Measurements from ENCODE around the gene RERE. TPM values are rescaled to one million over a fixed set of nuclear protein-coding genes. Genes with fewer than 3 reads are reported as not detected.

RERE gene
- total RNA-seq, 1 experiment from 2014 or later: 161 TPM

DNA sequence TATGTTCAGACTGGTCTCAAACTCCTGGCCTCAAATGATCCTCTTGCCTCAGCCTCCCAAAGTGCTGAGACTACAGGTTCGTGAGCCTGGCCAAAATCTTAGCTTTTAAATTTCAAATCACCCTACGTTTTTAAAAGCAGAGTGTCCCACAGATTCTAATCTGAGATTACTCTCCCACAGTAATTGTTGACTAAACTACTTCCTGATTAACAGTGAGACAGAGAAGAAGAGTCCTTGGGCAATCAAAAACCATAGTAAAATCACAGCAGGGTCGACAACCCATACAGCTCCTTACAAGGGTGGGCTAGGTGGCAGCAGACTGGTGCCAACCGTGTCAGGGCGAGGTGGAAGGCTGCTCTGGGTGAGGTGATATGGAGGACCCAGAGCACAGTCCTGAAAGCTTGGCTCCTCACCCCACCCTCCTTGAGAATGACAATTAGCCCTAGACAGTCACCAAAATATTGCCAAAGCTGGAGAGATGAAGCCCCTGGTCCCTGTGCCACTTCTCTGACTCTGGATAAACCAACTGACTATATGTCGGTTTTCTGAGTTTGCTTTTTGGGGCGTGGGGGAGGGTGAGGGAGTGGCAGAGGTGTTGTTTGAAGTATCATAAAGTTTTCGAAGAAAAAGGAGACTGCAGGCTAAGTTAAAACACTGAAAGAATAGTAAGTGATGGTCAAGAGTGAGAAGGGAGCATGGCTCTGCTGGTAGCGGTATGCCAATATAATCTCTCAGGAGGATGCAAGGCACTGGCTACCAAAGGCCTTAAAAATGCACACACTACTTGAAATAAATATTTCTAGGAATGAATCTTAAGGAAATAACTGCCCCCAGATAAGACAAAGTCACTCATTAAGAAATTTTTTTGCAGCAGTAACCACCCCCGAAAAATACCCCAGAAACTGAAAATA, 412.7 kb downstream of the RERE start (continued):
- no peak for TF ChIP-seq FOXP4 (CRISPR knock-in tag; IDR thresholded peaks at IDR 0.05)
- TF ChIP-seq NFE2L1 (CRISPR knock-in tag; IDR thresholded peaks at IDR 0.05): no peak
- TF ChIP-seq GABPB1 (CRISPR knock-in tag; IDR thresholded peaks at IDR 0.05): no peak
- TF ChIP-seq ZNF232 (CRISPR knock-in tag; IDR thresholded peaks at IDR 0.05): no peak
- TF ChIP-seq, protein P1, sequence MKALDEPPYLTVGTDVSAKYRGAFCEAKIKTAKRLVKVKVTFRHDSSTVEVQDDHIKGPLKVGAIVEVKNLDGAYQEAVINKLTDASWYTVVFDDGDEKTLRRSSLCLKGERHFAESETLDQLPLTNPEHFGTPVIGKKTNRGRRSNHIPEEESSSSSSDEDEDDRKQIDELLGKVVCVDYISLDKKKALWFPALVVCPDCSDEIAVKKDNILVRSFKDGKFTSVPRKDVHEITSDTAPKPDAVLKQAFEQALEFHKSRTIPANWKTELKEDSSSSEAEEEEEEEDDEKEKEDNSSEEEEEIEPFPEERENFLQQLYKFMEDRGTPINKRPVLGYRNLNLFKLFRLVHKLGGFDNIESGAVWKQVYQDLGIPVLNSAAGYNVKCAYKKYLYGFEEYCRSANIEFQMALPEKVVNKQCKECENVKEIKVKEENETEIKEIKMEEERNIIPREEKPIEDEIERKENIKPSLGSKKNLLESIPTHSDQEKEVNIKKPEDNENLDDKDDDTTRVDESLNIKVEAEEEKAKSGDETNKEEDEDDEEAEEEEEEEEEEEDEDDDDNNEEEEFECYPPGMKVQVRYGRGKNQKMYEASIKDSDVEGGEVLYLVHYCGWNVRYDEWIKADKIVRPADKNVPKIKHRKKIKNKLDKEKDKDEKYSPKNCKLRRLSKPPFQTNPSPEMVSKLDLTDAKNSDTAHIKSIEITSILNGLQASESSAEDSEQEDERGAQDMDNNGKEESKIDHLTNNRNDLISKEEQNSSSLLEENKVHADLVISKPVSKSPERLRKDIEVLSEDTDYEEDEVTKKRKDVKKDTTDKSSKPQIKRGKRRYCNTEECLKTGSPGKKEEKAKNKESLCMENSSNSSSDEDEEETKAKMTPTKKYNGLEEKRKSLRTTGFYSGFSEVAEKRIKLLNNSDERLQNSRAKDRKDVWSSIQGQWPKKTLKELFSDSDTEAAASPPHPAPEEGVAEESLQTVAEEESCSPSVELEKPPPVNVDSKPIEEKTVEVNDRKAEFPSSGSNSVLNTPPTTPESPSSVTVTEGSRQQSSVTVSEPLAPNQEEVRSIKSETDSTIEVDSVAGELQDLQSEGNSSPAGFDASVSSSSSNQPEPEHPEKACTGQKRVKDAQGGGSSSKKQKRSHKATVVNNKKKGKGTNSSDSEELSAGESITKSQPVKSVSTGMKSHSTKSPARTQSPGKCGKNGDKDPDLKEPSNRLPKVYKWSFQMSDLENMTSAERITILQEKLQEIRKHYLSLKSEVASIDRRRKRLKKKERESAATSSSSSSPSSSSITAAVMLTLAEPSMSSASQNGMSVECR (CRISPR knock-in tag; IDR thresholded peaks at IDR 0.05; ENCODE audit: borderline replicate concordance): no peak
- no peak for TF ChIP-seq ZNF263 (CRISPR knock-in tag; IDR thresholded peaks at IDR 0.05; ENCODE audit: low read depth)
- TF ChIP-seq, protein P2, sequence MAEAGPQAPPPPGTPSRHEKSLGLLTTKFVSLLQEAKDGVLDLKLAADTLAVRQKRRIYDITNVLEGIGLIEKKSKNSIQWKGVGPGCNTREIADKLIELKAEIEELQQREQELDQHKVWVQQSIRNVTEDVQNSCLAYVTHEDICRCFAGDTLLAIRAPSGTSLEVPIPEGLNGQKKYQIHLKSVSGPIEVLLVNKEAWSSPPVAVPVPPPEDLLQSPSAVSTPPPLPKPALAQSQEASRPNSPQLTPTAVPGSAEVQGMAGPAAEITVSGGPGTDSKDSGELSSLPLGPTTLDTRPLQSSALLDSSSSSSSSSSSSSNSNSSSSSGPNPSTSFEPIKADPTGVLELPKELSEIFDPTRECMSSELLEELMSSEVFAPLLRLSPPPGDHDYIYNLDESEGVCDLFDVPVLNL (CRISPR knock-in tag; IDR thresholded peaks at IDR 0.05; ENCODE audit: borderline replicate concordance, low read depth): no peak

DNA sequence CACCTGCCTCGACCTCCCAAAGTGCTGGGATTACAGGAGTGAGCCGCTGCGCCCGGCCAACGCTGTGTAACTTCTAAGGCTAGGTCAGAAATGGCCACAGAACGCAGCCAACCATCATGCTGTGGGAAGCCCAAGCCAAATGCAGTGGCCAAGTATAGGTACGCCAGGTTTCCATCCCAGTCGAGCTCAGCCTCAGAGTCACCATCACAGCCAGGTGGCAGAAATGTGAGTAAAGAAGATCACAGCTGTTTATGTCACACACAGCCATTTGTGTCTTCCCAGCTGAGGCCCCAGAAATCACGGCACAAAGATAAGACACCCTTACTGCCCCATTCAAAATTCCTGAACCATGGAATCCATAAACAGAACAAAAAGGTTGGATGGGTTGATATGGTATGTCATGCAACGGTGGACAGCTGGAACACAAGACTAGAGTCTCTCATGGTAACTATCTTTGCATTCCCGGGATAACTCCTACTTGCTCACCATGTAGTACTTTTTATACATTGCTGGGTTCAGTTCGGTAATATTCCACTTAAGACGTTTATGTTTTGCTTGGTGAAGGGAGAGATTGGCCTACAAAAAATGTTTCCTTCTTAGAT, 415.2 kb downstream of the RERE start:
- Mint-ChIP-seq H3K9me3 (no peaks in the 10 kb centered on the region; the same call in 1 of the 2 replicates), H3K4me1 (peaks cover 40% of the 10 kb centered on the region), H3K27ac (peak overlapping the region; percentile 26), H3K27me3 (ENCODE audit: low read depth) (no peaks in the 10 kb centered on the region), H3K4me3 (no peak overlapping the region), H3K36me3 (peaks cover 20% of the 10 kb centered on the region)
- DNase-seq (ENCODE audit: low spot score) (no peak), ATAC-seq (no peak)
- ChIA-PET CTCF (interaction anchor here (1.3 to 1.7 kb wide), 2 partner anchors 29 to 42 kb away, joined by 3 to 4 read pairs; no protein-coding TSS in a partner anchor), POLR2A (no interaction called here)
- TF ChIP-seq ESRRA (CRISPR knock-in tag; IDR thresholded peaks at IDR 0.05; ENCODE audit: borderline replicate concordance): no peak
- TF ChIP-seq, protein P3, sequence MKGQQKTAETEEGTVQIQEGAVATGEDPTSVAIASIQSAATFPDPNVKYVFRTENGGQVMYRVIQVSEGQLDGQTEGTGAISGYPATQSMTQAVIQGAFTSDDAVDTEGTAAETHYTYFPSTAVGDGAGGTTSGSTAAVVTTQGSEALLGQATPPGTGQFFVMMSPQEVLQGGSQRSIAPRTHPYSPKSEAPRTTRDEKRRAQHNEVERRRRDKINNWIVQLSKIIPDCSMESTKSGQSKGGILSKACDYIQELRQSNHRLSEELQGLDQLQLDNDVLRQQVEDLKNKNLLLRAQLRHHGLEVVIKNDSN (CRISPR knock-in tag; IDR thresholded peaks at IDR 0.05): no peak
- no peak for TF ChIP-seq ZSCAN18 (CRISPR knock-in tag; IDR thresholded peaks at IDR 0.05)

- ChIA-PET POLR2A (no interaction called here), CTCF (interaction anchor here (2.0 to 4.0 kb wide), 2 partner anchors 10 to 16 kb away, joined by 7 to 24 read pairs; no protein-coding TSS in a partner anchor)
- Mint-ChIP-seq H3K27ac (no peak overlapping the region), H3K9me3 (no peaks in the 10 kb centered on the region), H3K27me3 (ENCODE audit: low read depth) (no peaks in the 10 kb centered on the region), H3K36me3 (peaks cover 8% of the 10 kb centered on the region; the same call in 1 of the 2 replicates), H3K4me1 (peaks cover 49% of the 10 kb centered on the region), H3K4me3 (no peak overlapping the region)
- DNase-seq (ENCODE audit: low spot score): no peak
- ATAC-seq: no peak
- TF ChIP-seq ZNF121 (CRISPR knock-in tag; IDR thresholded peaks at IDR 0.05): no peak
- no peak for TF ChIP-seq SMAD3 (CRISPR knock-in tag; IDR thresholded peaks at IDR 0.05; ENCODE audit: borderline replicate concordance)
- TF ChIP-seq, protein P4, sequence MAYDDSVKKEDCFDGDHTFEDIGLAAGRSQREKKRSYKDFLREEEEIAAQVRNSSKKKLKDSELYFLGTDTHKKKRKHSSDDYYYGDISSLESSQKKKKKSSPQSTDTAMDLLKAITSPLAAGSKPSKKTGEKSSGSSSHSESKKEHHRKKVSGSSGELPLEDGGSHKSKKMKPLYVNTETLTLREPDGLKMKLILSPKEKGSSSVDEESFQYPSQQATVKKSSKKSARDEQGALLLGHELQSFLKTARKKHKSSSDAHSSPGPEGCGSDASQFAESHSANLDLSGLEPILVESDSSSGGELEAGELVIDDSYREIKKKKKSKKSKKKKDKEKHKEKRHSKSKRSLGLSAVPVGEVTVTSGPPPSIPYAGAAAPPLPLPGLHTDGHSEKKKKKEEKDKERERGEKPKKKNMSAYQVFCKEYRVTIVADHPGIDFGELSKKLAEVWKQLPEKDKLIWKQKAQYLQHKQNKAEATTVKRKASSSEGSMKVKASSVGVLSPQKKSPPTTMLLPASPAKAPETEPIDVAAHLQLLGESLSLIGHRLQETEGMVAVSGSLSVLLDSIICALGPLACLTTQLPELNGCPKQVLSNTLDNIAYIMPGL (CRISPR knock-in tag; IDR thresholded peaks at IDR 0.05): no peak
- TF ChIP-seq, protein P5, sequence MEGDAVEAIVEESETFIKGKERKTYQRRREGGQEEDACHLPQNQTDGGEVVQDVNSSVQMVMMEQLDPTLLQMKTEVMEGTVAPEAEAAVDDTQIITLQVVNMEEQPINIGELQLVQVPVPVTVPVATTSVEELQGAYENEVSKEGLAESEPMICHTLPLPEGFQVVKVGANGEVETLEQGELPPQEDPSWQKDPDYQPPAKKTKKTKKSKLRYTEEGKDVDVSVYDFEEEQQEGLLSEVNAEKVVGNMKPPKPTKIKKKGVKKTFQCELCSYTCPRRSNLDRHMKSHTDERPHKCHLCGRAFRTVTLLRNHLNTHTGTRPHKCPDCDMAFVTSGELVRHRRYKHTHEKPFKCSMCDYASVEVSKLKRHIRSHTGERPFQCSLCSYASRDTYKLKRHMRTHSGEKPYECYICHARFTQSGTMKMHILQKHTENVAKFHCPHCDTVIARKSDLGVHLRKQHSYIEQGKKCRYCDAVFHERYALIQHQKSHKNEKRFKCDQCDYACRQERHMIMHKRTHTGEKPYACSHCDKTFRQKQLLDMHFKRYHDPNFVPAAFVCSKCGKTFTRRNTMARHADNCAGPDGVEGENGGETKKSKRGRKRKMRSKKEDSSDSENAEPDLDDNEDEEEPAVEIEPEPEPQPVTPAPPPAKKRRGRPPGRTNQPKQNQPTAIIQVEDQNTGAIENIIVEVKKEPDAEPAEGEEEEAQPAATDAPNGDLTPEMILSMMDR (IDR thresholded peaks at IDR 0.05): no peak
- TF ChIP-seq GRHL2 (CRISPR knock-in tag; IDR thresholded peaks at IDR 0.05; ENCODE audit: insufficient replicate concordance, severe bottlenecking): no peak
- no peak for TF ChIP-seq TCF7 (CRISPR knock-in tag; IDR thresholded peaks at IDR 0.05; ENCODE audit: low read depth)
Measured at GRCh38 chr1:8398677-8399076, 418.8 kb downstream of the RERE start.

Data from WTC11 (cell line).